GM03348 (cell line): ENCODE measurements around the gene IGSF22.
A peak's percentile ranks its signal among the peaks of the same experiment; 100 is the strongest.

ENCODE experiments used
- DNase-seq: peaks from one replicate; pipeline ENCODE4 v3.0.0; 2012; ENCODE audit warnings: low spot score

IGSF22 gene

GRCh38 chr11:18726040-18726439 lies at the start of gene IGSF22:
Gene IGSF22, minus strand, starts transcription at chr11:18726188. Its CDS starts 1,952 bp downstream, at chr11:18724236.
- DNase-seq = no peak

- no peak for DNase-seq
Observed at GRCh38 chr11:18774801-18775200, 48.8 kb upstream of the IGSF22 start.

GRCh38 chr11:18773681-18774080 lies 47.7 kb upstream of the IGSF22 start:
- no peak for DNase-seq

DNA sequence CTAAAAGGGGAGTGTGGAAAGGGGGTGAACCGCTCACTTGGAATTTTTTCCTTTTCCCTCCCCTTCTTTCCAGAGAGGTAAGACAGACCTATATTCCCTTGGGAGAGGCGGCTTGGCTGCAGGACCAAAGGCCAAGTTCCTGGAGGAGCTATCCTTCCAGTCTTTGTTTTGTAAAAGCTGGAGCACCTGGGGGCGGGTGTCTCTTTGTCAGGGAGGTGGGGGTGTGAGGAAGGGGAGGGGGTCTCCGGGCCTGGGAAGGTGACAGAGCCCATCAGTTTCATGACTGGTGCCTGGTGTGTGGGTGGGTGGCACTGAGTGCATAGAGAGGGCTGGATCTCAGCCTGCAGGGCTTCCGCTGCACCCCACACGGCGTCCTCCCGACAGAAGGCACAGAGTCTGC lies 47.1 kb upstream of the IGSF22 start:
- DNase-seq = no peak

DNA sequence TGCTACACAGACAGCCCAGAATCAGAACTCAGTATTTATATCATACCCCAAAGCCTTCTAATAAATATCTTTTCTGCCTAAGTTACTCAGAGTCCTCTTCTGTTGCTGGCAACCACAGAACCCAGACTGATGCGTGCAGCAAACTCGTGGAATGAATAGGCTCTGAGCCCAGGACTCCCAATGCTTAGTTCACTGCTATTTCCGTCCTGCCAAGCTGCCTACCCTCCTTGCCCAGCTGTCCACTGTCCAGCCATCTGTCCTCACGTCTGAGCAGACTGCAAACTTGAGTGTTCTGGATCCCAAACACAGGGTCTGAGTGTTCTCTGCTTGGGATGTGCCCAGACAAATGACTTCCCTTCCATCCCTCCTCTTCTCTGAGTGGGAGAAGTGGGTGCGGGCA lies 46.2 kb upstream of the IGSF22 start:
- DNase-seq = peak; percentile 21

DNA sequence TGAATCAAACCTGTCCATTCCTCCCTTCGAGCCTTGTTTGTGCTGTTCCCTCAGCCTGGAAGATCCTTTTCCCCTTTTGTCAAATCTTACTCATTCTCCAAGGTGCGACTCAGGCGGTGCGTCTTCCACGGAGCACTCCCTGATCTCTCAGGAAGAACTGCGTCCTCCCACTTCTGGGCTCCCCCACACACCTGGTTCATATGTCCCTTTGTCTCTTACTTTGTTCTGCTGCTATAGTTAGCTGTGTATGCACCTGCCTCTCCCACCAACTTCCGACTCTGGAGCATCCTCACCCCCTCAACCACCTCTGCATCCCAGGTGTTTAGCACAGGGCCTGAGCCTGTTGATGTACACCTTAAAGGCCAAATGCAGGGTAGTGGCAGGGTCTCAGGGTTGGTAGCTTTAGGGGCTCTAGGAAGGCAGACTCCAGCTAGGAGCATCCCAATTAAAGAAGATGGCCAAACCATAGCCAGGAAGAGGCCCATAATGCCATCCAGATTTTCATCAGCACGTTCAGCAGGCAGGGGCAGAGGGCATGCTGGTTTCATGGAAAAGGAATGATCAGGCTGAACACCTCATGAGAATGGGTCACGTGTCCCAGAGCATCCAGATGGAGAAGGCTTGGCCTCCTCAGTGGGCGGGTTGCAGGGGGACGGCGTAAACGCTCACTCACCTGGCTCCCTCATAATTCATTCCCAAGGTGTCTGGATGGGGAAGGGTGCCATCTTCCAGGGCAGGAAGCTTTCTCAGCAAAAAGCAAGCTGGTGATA lies 45.5 kb upstream of the IGSF22 start:
- no peak for DNase-seq

GRCh38 chr11:18770479-18771125 lies 44.6 kb upstream of the IGSF22 start:
- no peak for DNase-seq

DNA sequence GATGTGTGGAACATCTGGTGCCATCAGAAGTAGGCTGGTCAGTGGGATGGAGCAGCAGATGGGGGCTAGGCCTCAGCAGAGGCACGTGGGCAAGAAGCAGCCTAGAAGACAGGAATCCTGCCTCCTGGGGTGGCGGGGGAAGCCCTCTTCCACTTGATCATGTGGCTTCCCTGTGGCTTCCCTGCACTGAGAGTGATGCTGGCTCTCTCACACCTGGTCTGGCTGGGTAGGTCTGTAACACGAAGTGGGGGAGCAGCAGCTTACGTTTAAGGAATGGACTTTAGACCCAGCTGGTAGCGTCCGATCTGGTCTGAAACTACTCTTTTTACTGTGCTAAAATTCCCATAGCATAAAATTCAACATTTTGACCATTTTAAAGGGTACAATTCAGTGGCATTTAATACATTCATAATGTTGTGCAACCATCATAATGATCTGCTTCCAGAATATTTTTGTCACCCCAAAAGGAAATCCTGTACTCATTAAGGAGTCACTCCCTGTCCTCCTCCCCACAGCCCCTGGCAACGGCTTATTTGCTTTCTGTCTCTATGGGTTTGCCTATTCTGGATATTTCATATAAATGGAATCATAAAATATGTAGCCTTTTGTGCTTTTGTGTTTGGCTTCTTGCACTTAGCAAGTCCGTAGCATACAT lies 43.9 kb upstream of the IGSF22 start:
- no peak for DNase-seq

DNA sequence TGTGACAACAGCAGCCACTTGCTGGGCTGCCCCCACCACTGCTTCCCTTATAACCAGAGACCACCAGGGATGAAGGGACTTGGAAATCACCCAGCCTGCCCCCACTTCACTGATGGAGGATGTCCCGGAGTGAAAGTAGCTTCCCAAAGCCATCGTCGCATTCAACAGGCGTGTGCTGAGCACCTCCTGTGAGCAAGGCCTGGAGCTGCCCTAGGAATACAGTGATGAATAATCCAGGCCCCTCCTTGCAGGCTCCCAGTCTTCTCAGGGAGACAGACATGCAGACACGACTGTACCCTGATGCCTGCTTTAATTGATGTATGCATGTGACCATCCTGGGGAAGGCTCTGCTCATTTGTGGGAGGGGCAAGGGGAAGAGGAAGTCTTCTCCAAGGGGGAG lies 43.0 kb upstream of the IGSF22 start:
- no peak for DNase-seq

GRCh38 chr11:18768472-18768901 lies 42.5 kb upstream of the IGSF22 start:
- no peak for DNase-seq

GRCh38 chr11:18766015-18766414 lies 40.0 kb upstream of the IGSF22 start:
- DNase-seq = no peak

GRCh38 chr11:18765554-18765953 lies 39.6 kb upstream of the IGSF22 start:
- DNase-seq = no peak

- no peak for DNase-seq
Observed at GRCh38 chr11:18761741-18762140, 35.8 kb upstream of the IGSF22 start.

DNA sequence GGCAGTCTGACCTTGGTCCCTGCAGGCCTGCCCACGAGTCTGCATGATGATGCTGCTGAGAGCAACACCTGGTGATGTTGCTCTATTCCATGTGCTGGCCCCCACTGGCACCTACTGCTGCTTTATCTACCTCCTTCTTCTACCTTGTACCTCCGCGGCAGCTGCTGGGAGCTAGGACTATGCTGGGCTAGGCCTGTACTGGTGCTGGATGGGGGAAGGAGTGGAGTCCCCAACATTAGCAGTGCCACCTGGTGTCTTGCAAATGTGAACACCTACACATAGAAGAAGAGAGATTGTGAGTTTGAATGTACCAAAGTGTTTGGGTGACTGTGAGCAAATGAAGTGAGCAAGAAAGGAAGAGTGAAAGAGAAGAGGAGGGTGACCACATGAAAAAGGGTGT lies 35.2 kb upstream of the IGSF22 start:
- DNase-seq = no peak

GRCh38 chr11:18757811-18758210 lies 31.8 kb upstream of the IGSF22 start:
- no peak for DNase-seq

- no peak for DNase-seq
Observed at GRCh38 chr11:18756889-18757288, 30.9 kb upstream of the IGSF22 start.

DNA sequence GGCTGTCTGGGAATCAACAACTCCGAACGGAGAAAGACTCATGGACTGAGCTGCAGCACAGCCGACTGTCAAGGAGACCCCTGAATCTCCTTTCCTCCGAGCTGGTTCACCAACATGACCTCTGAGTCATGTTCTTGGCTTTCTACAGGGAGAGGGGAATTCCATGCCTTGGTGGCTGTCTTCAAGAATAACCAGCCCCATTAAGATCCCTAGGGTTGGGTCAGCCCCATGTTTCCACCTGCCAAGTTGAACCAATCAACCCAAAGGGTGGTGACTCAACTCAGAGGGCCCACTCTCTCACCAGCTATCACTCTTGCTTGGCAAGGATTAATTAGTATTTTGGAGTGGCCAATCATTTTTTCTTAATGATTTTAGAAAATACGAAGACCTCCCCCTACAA lies 28.3 kb upstream of the IGSF22 start:
- DNase-seq = no peak

DNA sequence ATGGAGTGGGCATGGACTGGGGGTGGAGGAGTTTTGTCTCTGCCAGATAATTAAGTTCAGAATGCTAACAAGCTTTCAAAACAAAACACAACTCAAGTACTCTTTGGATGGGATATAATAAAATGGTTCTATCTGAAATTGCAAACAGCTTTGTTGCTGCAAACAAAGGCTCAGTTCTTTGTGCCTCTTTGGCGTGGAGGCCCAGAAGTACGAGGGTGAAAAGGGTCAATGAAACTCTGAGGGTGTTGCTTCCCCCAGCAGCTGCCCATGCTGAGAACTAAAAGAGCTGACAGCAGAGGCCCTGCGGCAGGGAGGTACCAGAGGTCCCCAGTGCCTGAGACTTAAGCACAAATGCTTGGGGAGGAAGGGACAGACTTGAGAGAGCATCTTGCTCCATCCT lies 26.5 kb upstream of the IGSF22 start:
- no peak for DNase-seq

- no peak for DNase-seq
Observed at GRCh38 chr11:18750944-18751343, 25.0 kb upstream of the IGSF22 start.

GRCh38 chr11:18749681-18750319 lies 23.8 kb upstream of the IGSF22 start:
- peak; percentile 78 for DNase-seq

- no peak for DNase-seq
Observed at GRCh38 chr11:18748766-18749365, 22.9 kb upstream of the IGSF22 start.

DNA sequence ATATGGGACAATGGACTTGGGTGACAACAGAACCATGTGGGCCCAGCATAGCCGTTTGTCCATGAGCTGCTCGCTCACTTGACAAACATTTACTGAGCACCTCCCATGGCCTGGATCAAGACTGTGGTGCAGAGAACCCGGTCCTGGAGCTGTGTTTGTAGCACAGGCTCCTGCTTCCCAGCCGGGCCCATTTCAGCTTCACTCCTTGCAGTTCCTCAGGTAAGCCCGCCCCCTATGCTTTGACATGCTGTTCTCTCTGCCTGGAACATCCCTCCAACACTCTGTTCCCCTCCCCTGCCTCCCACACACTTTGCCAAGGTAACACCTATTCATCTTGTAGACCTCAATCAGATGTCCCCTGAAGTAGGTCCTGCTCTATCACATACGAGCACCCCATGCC lies 19.3 kb upstream of the IGSF22 start:
- no peak for DNase-seq
